K562 (cell line): Measurements from ENCODE around the gene PRC1. TPM values are rescaled to one million over a fixed set of nuclear protein-coding genes. Genes with fewer than 3 reads are reported as not detected.

Experiments used
- CBX3 ChIP-seq, 2 experiments: IDR thresholded peaks; 1 replicate in 1 of 2; 2 replicates in 1 of 2; pipeline ENCODE4 v1.6.1; 2012; ENCODE audit warnings: inconsistent platforms in 2 of 2, low read length in 2 of 2, borderline replicate concordance in 1 of 2, control low read depth in 1 of 2
- CSDE1 ChIP-seq, 2 experiments: fragments of 450-650 bp; IDR thresholded peaks; 2 replicates each; pipeline ENCODE4 v1.6.1; 2016; ENCODE audit warnings: mild to moderate bottlenecking in 1 of 2
- GTF2A2 ChIP-seq: IDR thresholded peaks from 2 replicates; pipeline ENCODE4 v1.6.1; 2016; ENCODE audit warnings: mild to moderate bottlenecking, missing genetic modification characterization, missing compliant biosample characterization
- NFYB ChIP-seq: IDR thresholded peaks from 2 replicates; pipeline ENCODE4 v1.6.1; 2011; ENCODE audit warnings: mild to moderate bottlenecking, moderate library complexity; ENCODE audit not compliant: insufficient read length; ENCODE audit errors: extremely low read depth
- PREB ChIP-seq: sonication (generic); formaldehyde crosslinking; IDR thresholded peaks from 2 replicates; pipeline ENCODE4 v1.8.1; 2023; ENCODE audit warnings: mild to moderate bottlenecking, missing genetic modification reagents
- RBM15 ChIP-seq: fragments of 200-400 bp; formaldehyde crosslinking; IDR thresholded peaks from 2 replicates; pipeline ENCODE4 v1.6.1; 2018; ENCODE audit warnings: mild to moderate bottlenecking, low read length, moderate library complexity; ENCODE audit not compliant: insufficient read depth
- SAP30 ChIP-seq: fragments of 200-600 bp; sonication (generic); IDR thresholded peaks from 2 replicates; pipeline ENCODE4 v1.6.1; 2012; ENCODE audit warnings: borderline replicate concordance, low read depth, mild to moderate bottlenecking, moderate library complexity, low read length, control low read depth, inconsistent platforms; ENCODE audit not compliant: insufficient read depth, poor library complexity, severe bottlenecking
- SIX5 ChIP-seq, 2 experiments: IDR thresholded peaks; 2 replicates each; pipeline ENCODE4 v1.6.1; 2011; ENCODE audit warnings: low read length in 2 of 2, borderline replicate concordance in 1 of 2, low read depth in 1 of 2, mild to moderate bottlenecking in 1 of 2, moderate library complexity in 1 of 2; ENCODE audit not compliant: insufficient read depth in 1 of 2
- SMC3 ChIP-seq: conservative IDR thresholded peaks from 2 replicates; pipeline ENCODE4 v1.6.1; 2011; ENCODE audit warnings: low read depth, low read length, improper control_type of control experiment; ENCODE audit not compliant: insufficient read depth
- TFAM ChIP-seq: fragments of 250-450 bp; sonication (Bioruptor Pico); conservative IDR thresholded peaks from 2 replicates; pipeline ENCODE4 v1.5.0; 2021; ENCODE audit warnings: mild to moderate bottlenecking, moderate library complexity
- WHSC1 ChIP-seq: IDR thresholded peaks from one replicate; pipeline ENCODE4 v1.6.1; 2012; ENCODE audit warnings: low read length, control low read depth, inconsistent platforms
- ZBTB40 ChIP-seq, 2 experiments: fragments of 450-650 bp in 1 of 2; sonication (generic) in 1 of 2; formaldehyde crosslinking in 1 of 2; IDR thresholded peaks; 2 replicates each; pipeline versions ENCODE4 v1.7.1 to v1.9.0; 2016 to 2022; ENCODE audit warnings: inconsistent platforms in 1 of 2, mild to moderate bottlenecking in 1 of 2, missing genetic modification reagents in 1 of 2
- ZNF431 ChIP-seq: sonication (generic); formaldehyde crosslinking; IDR thresholded peaks from 2 replicates; pipeline ENCODE4 v1.8.0; 2022; ENCODE audit warnings: mild to moderate bottlenecking, missing genetic modification reagents
- ZNF511 ChIP-seq: sonication (generic); formaldehyde crosslinking; IDR thresholded peaks from 2 replicates; pipeline ENCODE4 v1.8.0; 2022; ENCODE audit warnings: mild to moderate bottlenecking, missing genetic modification reagents
- ZSCAN29 ChIP-seq: fragments of 450-650 bp; IDR thresholded peaks from 2 replicates; pipeline ENCODE4 v1.6.1; 2017
- polyA plus RNA-seq, 8 experiments: library from polyadenylated mRNA; depleted of rRNA in 4 of 8; stranded (reverse) in 5 of 8; unstranded in 3 of 8; fragments of >200 nt; fragmentation: Nextera tagmentation in 2 of 8; fragmentation: Illumina TruSeq in 1 of 8; extraction: Ambion mirVana in 2 of 8; extraction: Trizol in 1 of 8; gene quantifications; 2 replicates each; pipeline versions ENCODE4 v1.2.1 to v1.2.3, GENCODE V29; 2011 to 2014; ENCODE audit warnings: inconsistent platforms in 1 of 8, missing spikeins in 1 of 8
- total RNA-seq, 7 experiments: library from RNA; depleted of rRNA in 6 of 7; stranded (reverse); fragments of >200 nt in 6 of 7; fragmentation: Illumina TruSeq in 2 of 7; extraction: Trizol in 2 of 7; gene quantifications; 2 replicates each; pipeline versions ENCODE4 v1.2.1 to v1.2.3, GENCODE V29; 2011 to 2021; ENCODE audit warnings: low replicate concordance in 1 of 7

The PRC1 gene
- total and polyA plus RNA-seq, 9 of the 15 experiments (the other 6 are each of a cell fraction or from before 2014, with no cell fraction given), result 156 to 391 (median 240) TPM

- peak; percentile 90 for TF ChIP-seq ZBTB40 (IDR thresholded peaks at IDR 0.05)
- TF ChIP-seq ZBTB40 (CRISPR knock-in tag; IDR thresholded peaks at IDR 0.05), result no peak
- TF ChIP-seq WHSC1, result no peak
- TF ChIP-seq SAP30, result peak; percentile 85
- no peak for TF ChIP-seq ZNF511 (CRISPR knock-in tag)
- TF ChIP-seq GTF2A2 (tag), result no peak
- no peak for TF ChIP-seq NFYB
- no peak for TF ChIP-seq SIX5 (IDR thresholded peaks at IDR 0.05; ENCODE audit: borderline replicate concordance in 1 of 2, insufficient read depth in 1 of 2, low read depth in 1 of 2, low read length in 2 of 2)
- TF ChIP-seq CSDE1 (IDR thresholded peaks at IDR 0.05), result no peak
- peak in 1 of 2 experiments; percentile 40; a peak in 2 of 3 replicates for TF ChIP-seq CBX3 (IDR thresholded peaks at IDR 0.05; ENCODE audit: borderline replicate concordance in 1 of 2, low read length in 2 of 2)
- TF ChIP-seq ZSCAN29, result peak; percentile 96
- TF ChIP-seq PREB, result 0 out of 2 replicates have a peak, but pooled peaks have one; percentile 68
- no peak for TF ChIP-seq RBM15
- TF ChIP-seq TFAM, result no peak
- TF ChIP-seq ZNF431 (CRISPR knock-in tag), result no peak
- no peak for TF ChIP-seq SMC3
Observed at GRCh38 chr15:91022075-91022831, 27.9 kb upstream of the PRC1 start, which contains the start of gene VPS33B (continued).
